D721Med (cell line): ENCODE results near the gene VEGFA.

ENCODE experiments used
- DNase-seq: peaks from one replicate; pipeline ENCODE4 v3.0.0; 2011; ENCODE audit warnings: low spot score; ENCODE audit not compliant: insufficient read length
- FAIRE-seq: peaks from 2 replicates; lab custom pipeline; 2011; peaks lifted over from hg19 to GRCh38; lab: Jason Lieb, UNC
- TF ChIP-seq, protein P1 (sequence below): IDR thresholded peaks from 2 replicates; pipeline ENCODE4 v1.5.1; 2012; ENCODE audit warnings: mild to moderate bottlenecking, control low read depth; ENCODE audit not compliant: insufficient read depth; ENCODE audit errors: missing control alignments

VEGFA gene

DNA sequence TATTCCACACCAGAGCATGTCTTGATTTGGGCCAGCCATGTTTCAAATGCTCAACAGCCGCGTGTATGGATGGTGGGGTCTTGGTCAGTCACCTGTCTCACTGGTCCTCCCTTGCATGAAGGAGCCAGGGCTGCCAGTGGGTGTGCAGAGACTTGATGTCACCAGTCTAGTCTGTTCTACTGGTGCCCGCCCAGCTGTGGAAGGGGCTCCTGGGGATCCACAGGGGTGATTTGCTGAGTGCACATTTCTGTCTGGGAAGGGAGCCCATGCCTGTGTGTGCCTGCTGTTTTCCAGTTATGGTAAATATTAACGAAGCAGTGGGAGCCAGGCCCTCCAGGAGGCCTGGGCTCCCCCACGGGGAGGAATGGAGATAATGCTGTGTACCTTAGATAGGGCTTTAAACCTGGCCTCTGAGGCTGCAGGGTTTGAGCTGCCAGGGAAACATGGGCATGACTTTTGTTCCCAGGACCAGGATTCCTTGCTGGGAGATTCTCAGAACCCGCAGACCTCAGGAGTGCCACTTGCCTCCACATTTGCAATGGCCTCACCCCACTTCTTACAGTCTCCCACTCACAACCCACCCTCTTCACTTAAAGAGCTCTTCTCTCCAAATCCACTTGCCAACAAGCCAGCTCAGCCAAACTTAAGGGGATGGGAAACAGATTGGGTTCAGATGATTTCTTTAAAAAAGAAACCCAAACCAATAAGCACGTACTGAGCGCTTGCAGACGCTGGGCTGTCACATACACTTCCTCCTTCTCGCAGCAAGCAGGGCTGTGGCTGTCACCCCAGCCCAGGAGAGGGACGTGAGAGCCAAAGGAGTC, 54.1 kb downstream of the VEGFA start:
- no peak for FAIRE-seq
- no peak for DNase-seq
- TF ChIP-seq, protein P1, sequence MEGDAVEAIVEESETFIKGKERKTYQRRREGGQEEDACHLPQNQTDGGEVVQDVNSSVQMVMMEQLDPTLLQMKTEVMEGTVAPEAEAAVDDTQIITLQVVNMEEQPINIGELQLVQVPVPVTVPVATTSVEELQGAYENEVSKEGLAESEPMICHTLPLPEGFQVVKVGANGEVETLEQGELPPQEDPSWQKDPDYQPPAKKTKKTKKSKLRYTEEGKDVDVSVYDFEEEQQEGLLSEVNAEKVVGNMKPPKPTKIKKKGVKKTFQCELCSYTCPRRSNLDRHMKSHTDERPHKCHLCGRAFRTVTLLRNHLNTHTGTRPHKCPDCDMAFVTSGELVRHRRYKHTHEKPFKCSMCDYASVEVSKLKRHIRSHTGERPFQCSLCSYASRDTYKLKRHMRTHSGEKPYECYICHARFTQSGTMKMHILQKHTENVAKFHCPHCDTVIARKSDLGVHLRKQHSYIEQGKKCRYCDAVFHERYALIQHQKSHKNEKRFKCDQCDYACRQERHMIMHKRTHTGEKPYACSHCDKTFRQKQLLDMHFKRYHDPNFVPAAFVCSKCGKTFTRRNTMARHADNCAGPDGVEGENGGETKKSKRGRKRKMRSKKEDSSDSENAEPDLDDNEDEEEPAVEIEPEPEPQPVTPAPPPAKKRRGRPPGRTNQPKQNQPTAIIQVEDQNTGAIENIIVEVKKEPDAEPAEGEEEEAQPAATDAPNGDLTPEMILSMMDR, result no peak

DNA sequence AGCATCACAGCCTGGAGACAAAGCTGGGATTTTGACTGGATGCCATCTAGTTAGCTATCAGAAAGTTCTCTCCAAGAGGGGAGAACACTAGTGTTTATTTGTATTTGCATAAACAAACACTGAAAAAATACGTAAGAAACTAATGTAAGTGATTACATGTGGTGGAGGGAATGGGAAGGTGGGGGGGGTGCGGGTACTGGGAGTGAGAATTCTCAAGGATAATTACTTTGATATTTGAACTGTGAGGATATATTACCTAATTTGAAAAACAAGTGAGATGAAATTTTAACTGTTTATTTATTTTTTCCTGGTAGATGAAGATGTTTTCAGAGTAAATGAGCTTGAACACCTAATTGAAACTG, 54.7 kb downstream of the VEGFA start:
- FAIRE-seq, result no peak
- TF ChIP-seq, protein P1, result no peak

DNA sequence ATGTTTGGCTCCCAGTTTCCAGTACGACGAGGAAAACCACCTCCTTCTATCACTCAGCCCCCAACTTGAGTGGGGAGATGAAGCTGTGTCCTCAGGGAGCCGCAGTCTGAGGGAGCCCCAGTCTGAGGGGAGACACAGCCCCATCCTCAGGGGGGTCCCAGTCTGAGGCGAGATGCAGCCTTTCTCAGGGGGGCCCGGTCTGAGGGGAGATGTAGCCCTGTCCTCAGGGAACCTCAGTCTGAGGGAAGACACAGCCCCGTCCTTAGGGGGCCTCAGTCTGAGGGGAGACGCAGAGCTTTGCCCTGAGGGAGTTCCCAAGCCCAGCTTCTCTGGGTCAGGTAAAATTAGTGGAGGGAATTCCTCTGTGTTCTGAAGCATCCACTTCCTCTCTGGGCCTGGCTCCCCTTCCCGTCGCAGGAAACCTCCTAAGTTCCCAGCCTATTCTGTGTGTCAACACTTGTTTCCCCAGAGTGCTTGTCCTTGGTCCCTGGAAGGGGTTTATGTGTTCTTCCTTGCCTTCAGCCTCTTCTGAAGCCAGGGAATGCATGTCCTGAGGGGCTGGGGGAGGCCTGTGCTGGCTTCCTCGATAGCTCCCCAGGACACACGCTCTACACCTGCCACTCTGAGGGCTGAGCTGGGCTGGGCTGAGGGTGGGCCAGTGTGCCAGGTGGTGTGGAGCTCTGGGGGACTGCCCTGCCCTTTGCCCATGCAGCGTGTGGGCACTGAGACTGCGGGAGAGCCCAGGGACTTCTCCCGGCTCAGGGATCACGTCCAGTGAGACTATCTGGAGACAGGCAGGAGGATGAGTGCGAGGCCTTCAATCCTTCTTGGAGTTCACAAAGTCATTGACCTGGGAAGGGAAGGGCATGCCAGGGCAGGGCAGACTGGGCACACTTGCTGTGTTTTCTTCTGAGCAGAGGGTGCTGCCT, 55.4 kb downstream of the VEGFA start:
- TF ChIP-seq, protein P1, result no peak
- DNase-seq (no peak), FAIRE-seq (no peak)

More for the DNA sequence above, 54.7 kb downstream of the VEGFA start:
- no peak for DNase-seq

DNA sequence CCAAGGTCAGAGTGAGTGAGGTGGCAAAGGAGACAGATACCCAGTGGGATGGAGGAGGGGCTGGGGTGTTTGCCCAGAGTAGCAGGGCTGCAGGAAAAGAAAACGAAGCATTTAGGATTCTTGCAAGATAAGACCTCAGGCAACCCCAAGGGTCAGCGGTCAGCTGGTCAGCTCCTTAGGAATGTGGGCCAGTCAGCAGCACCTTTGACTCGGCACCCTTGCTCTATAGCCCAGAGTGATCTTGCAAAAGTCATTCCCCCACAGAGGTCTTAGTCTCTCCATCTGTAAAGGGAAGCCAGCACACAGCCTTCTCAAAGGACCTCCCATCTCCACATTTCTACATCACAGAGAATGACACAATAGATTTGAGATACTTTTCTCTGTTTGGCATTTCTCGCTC, 56.7 kb downstream of the VEGFA start:
- TF ChIP-seq, protein P1, result no peak
- FAIRE-seq, result no peak

DNA sequence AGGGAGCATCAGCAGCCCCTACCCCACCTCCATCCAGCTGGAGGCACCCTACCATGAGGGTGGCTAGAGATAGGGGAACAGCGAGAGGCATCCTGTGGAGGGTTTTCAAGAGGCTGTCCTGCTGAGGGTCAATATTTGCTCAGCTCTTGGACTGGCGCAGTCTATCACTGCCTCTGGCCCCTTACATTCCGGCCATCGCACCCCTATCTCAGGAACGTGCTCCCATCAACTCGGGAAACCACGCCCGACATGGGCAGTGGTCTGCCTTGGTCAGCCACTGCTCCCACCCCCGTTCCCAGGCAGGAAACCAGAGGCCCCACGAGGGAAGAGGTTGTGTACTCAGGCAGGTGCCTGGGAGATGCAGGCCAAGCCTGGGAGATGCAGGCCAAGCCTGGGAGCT, 57.9 kb downstream of the VEGFA start:
- DNase-seq (no peak), FAIRE-seq (no peak)
- TF ChIP-seq, protein P1, result no peak

More for the DNA sequence above, 56.7 kb downstream of the VEGFA start:
- no peak for DNase-seq

DNA sequence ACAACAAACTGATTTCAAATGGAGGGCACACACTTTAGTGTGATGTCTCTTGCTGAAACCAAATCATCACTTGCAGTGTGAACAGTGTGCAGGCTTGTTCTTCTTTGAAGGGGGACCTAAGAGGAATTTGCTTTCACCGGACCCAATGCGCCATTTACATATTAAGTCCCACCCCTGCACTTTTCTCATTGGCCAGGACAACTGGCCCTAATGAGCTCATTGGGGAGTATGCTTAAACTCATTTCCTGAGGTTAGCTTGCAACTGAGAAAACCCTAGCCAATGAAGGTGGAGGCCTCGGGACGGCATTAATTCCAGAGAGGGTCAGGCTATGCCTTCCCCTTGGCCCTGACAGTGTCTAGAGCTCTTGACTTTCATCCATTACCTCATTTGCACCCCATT, 58.7 kb downstream of the VEGFA start:
- no peak for FAIRE-seq

More for the DNA sequence above, 58.7 kb downstream of the VEGFA start:
- no peak for DNase-seq
- TF ChIP-seq, protein P1, result no peak
